ENCODE data around the gene TEX14. TPM values are rescaled to one million over a fixed set of nuclear protein-coding genes. Genes with fewer than 3 reads are reported as not detected.

Gene TEX14
- not detected for total RNA-seq
- polyA plus RNA-seq, result under 1 TPM in 2 of 3 donors, not detected in 1; 0.03 to 0.06 TPM
- long read RNA-seq, donor 1, result 0 reads
- long read RNA-seq, donor 2, result 0 reads
- long read RNA-seq, donor 3, result 0 reads
- long read RNA-seq, donor 4, result 0 reads
- long read RNA-seq, donor 5, result 0 reads
- long read RNA-seq, donor 6, partial matches to known transcripts, result 21 of 39 reads
- long read RNA-seq, donor 6, other reads (novel, unspliced or antisense), result 18 of 39 reads
- long read RNA-seq, donor 7, result 0 reads
- long read RNA-seq, donor 8, result 0 reads
- long read RNA-seq, donor 9, partial matches to known transcripts, result 7 of 7 reads
- long read RNA-seq, donor 9, other reads (novel, unspliced or antisense), result 0 of 7 reads
- long read RNA-seq, donor 10, result 0 reads

- DNase-seq, result peak in 1 of 2 donors; percentile 11
- intact Hi-C loops (cut with DNase I; ENCODE audit: low total_unique reads), result no loop called here
- WGBS, 5 donors, result 84 to 91% (median 90%) methylated on average over 18 to 19 of the region's 19 CpGs
Observed at GRCh38 chr17:58691701-58692238, at the start of gene TEX14. Gene TEX14 (minus strand): TSS chr17:58692045. CDS start chr17:58652001, 40,044 bp downstream.

GRCh38 chr17:58741121-58741625 lies 49.3 kb upstream of the TEX14 start:
- intact Hi-C loops (cut with DNase I; ENCODE audit: low total_unique reads), result no loop called here
- no peaks in the 10 kb centered on the region for H3K36me3 ChIP-seq
- H3K4me3 ChIP-seq, result no peak overlapping the region
- H3K9me3 ChIP-seq, result no peaks in the 10 kb centered on the region
- no peaks in the 10 kb centered on the region for H3K27me3 ChIP-seq
- 71 to 84% (median 80%) methylated on average over 8 of the region's 8 CpGs for WGBS, 5 donors
- H3K27ac ChIP-seq, result no peak overlapping the region
- TF ChIP-seq POLR2A (IDR thresholded peaks at IDR 0.05) (no peak), CTCF (IDR thresholded peaks at IDR 0.05) (no peak), EP300 (IDR thresholded peaks at IDR 0.05) (no peak), POLR2AphosphoS5 (IDR thresholded peaks at IDR 0.05) (no peak)
- no peak for DNase-seq
- no peaks in the 10 kb centered on the region for H3K4me1 ChIP-seq

More at GRCh38 chr17:58691701-58692238, at the start of gene TEX14:
- no peaks in the 10 kb centered on the region for H3K9me3 ChIP-seq
- H3K4me3 ChIP-seq, result peak within 1 kb of the TSS; percentile 56 to 86 (median 70)
- peaks cover 12 to 31% (median 20%) of the 10 kb centered on the region in 4 donors for H3K4me1 ChIP-seq
- H3K36me3 ChIP-seq, result peaks cover 0 to 18% (median 12%) of the 10 kb centered on the region in 4 donors
- no peaks in the 10 kb centered on the region for H3K27me3 ChIP-seq
- TF ChIP-seq POLR2AphosphoS5 (IDR thresholded peaks at IDR 0.05) (no peak), CTCF (IDR thresholded peaks at IDR 0.05) (no peak), POLR2A (IDR thresholded peaks at IDR 0.05) (no peak), EP300 (IDR thresholded peaks at IDR 0.05) (no peak)
- H3K27ac ChIP-seq, result peak within 1 kb of the TSS; percentile 79 to 91 (median 88)

GRCh38 chr17:58734811-58735210 lies 43.0 kb upstream of the TEX14 start:
- H3K4me1 ChIP-seq, result no peaks in the 10 kb centered on the region
- peaks cover 0 to 26% (median 21%) of the 10 kb centered on the region in 4 donors for H3K36me3 ChIP-seq
- no peak overlapping the region for H3K4me3 ChIP-seq
- DNase-seq, result no peak
- intact Hi-C loops (cut with DNase I; ENCODE audit: low total_unique reads), result no loop called here
- TF ChIP-seq POLR2AphosphoS5 (IDR thresholded peaks at IDR 0.05) (no peak), EP300 (IDR thresholded peaks at IDR 0.05) (no peak), CTCF (IDR thresholded peaks at IDR 0.05) (no peak), POLR2A (IDR thresholded peaks at IDR 0.05) (no peak)
- WGBS, 5 donors, result 75 to 85% (median 78%) methylated on average over 3 of the region's 3 CpGs
- no peaks in the 10 kb centered on the region for H3K9me3 ChIP-seq
- H3K27me3 ChIP-seq, result no peaks in the 10 kb centered on the region
- no peak overlapping the region for H3K27ac ChIP-seq

GRCh38 chr17:58734040-58734439 lies 42.2 kb upstream of the TEX14 start:
- WGBS, 5 donors, result 66 to 83% (median 78%) methylated on average over 3 of the region's 3 CpGs
- intact Hi-C loops (cut with DNase I; ENCODE audit: low total_unique reads), result no loop called here

More at GRCh38 chr17:58734040-58734439, 42.2 kb upstream of the TEX14 start:
- peaks cover 0 to 33% (median 24%) of the 10 kb centered on the region in 4 donors for H3K36me3 ChIP-seq
- H3K4me1 ChIP-seq, result no peaks in the 10 kb centered on the region
- no peak overlapping the region for H3K27ac ChIP-seq
- H3K27me3 ChIP-seq, result no peaks in the 10 kb centered on the region
- no peak for TF ChIP-seq POLR2A (IDR thresholded peaks at IDR 0.05)
- no peak for TF ChIP-seq POLR2AphosphoS5 (IDR thresholded peaks at IDR 0.05)
- no peak for TF ChIP-seq EP300 (IDR thresholded peaks at IDR 0.05)
- TF ChIP-seq CTCF (IDR thresholded peaks at IDR 0.05), result no peak
- no peaks in the 10 kb centered on the region for H3K9me3 ChIP-seq
- H3K4me3 ChIP-seq, result no peak overlapping the region
- DNase-seq, result no peak
